Measurements from ENCODE around the gene UST. TPM values are rescaled to one million over a fixed set of nuclear protein-coding genes. Genes with fewer than 3 reads are reported as not detected.

Gene UST
- total RNA-seq, 1 experiment from 2014 or later: 14.0 TPM

GRCh38 chr6:149108749-149109100 is 361.9 kb downstream of the UST start:
- DNase-seq (ENCODE audit: low read depth): no peak

DNA sequence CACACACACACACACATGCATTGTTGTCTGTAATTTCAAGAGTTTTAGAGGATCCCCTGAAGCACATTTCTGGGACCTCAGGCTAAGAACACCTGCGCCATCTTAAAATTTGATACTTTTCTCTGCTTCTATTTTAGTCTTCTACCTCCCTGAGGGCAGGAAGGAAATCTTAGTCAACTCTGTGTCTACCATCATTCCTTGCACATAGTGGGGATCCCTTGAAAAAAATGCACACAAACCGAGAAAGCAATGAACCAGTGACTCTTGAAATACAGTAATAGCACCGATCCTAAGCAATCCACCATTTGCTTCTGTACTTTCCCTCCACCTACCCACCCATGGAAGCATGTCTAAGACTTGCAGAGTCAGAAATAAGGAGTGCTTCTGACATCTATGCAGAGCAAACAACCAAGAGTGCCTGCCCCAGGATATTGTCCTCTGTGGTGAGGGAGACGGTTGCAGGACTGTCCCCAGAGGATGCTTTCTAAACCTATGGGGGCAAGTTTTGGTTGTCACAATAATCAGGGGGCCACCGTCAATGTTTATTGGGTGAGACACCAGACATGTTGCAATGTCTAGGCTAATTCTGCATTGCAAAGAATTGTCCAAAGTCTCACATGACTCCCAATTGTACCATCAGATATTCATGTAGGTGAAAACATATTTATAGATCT is 362.7 kb downstream of the UST start:
- no peak for DNase-seq (ENCODE audit: low read depth)

- no peak for DNase-seq (ENCODE audit: low read depth)
Observed at GRCh38 chr6:149111556-149112115, 364.8 kb downstream of the UST start.

GRCh38 chr6:149112976-149113375 is 366.1 kb downstream of the UST start:
- DNase-seq (ENCODE audit: low read depth): no peak

GRCh38 chr6:149114167-149114566 is 367.3 kb downstream of the UST start:
- no peak for DNase-seq (ENCODE audit: low read depth)

DNA sequence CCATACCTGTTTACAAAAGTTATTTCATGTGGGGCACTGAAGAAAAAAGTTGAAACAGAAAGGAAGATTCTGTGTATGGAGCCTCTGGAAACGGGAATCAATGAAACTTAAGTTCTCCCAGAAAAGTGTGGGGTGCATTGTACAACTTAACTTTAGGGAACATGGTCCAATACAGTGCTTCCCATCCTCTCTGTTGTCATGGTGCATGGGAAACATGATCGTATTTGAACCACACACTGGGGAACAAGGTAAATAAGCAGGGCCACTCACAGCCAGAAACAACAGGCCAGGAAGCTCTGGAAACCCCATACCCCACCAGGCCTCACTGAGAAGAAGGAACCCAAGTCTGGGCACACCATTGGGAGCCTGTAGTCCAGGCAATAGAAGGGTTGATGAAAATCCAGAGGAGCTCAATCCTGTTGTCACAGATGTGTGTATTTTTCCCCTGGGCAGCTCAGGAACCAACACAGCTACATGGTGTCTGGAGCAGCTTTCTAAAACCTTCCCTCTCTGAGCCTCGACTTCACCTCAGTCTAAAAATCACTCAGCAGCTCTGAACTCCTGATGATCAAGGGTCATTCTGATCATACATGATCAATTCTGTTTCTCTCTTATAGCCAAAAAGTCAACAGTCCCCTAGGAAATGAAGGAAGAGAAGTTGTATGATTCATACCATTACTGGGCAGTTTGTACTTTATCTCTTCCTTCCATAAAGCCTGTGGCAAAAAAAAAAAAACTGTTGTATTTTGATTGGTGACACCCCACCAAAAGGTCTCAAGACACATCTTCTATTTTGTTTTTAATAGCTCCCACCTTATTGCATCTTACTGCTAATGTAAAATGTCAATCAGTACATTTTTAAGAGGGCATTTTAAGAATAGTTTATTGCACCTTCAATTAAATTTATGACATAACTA is 372.2 kb downstream of the UST start:
- DNase-seq (ENCODE audit: low read depth): no peak

GRCh38 chr6:149122850-149123821 is 376.3 kb downstream of the UST start:
- no peak for DNase-seq (ENCODE audit: low read depth)

GRCh38 chr6:149125309-149125708 is 378.5 kb downstream of the UST start:
- DNase-seq (ENCODE audit: low read depth): no peak
